GM19395 (cell line): ENCODE measurements around the gene TMEM132D.
"Not testable (repeated sequence)": the region's sequence is repeated elsewhere in the genome, so short reads cannot be mapped to it uniquely, and the experiment has no call there.

ENCODE experiments used
- ATAC-seq: cut with Tn5 transposase; IDR thresholded peaks from one replicate; pipeline ENCODE4 v1.9.1; 2021; ENCODE audit warnings: mild to moderate bottlenecking, moderate library complexity; ENCODE audit not compliant: unreplicated experiment

The TMEM132D gene

DNA sequence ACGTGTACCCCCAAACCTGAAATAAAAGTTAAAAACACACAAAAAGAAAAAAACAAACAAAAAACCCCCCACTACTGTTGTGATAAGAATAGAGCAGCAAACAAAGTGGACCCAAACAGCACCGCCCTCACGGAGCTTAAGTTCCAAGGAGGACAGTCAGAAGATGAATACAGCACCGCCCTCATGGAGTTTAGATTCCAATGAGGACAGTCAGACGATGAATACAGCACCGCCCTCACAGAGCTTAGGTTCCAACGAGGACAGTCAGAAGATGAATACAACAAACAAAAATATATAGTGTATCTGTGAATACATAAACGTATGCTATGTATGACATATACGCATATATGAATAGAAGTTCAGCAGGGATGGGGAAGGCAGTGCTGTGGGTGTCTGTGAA is 696.7 kb downstream of the TMEM132D start:
- ATAC-seq: no peak

DNA sequence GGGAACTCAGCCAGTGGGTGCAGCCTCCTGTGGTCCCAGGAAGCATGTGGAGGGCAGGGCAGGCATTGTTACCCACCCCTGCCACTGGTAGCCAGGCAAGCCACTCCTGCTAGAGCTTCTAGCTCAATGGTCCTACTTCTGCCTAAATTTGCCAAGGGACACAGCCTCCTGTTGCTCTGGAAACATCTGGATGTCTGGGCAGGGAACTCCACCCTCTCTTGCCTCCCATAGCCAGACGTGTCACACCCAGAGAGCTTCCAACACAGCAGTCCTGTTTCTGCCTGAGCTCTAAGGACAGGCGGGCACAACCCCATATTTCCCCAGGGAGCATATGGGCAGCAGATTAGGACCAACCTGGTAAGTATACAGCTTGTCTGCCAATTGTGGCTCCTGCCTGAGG is 700.4 kb downstream of the TMEM132D start:
- no peak for ATAC-seq

DNA sequence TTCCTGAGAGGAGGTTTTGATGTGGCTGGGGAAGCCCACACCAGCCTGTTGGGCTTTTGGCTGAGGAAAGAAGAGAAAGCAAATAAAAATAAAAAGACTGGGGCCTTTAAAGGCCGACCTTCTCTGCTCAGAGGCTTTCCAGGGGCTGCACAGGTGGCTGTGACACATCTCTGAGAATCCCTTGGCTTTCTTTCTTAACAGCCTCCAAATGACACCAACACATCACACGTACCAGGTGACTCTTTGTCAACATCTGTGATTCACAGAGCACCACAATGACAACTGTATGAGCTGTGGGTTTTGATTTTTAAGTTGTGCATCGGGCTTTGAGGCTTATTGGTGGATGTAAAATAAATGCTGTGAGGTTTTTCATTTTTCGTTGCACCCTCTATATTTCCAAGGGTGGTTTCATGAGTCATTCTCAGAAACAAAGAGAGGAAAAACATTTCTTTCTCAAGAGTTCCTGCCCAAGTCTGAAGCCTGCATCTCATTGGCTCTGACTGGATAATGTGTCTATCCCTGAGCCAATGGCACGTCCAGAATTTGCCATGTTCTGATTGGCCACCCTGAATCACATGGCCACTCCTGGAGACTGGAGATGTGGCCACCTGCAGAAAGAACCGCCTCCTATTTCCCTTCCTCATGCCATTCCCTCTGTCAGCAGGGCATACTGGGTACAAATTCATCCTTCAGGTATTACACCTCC is 701.6 kb downstream of the TMEM132D start:
- no peak for ATAC-seq

DNA sequence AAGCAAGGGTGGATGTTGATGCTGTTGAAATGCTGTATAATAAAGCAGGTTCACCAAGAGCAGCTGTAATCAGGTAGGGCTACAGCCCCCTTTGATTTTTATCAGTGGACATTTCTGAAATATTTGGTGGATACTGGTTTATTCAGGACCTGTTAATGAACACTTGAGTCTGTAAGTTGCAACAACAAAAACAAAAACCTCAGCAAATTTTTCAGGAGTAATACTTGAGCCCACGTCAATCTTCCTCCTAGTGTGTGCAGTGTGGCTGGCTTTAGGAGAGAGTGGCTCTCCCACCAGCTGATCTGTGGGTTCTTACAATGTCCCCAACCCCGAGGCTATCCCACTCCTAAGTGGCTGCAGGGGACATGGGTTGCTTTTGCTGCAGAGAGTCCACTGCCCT is 702.8 kb downstream of the TMEM132D start:
- no peak for ATAC-seq

- ATAC-seq: no peak
These were observed 703.2 kb downstream of the TMEM132D start for GRCh38 chr12:129200576-129200975.

DNA sequence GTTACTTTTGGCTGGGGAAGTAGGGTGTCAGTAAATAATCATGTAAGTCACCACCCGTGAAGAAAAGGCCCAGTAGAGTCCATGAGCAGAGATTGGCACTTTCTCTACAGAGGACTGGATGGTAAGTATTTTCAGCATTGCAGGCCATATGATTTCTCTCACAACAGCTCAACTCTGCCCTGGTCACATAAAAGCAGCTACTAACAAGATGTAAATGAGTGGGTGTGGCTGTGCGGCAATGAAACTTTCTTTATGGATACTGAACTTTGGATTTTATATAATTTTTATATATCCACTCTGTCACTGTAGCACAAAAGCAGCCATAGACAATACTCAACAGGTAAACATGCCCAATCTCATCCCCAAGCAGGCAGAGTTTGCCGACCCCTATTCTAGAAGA is 706.9 kb downstream of the TMEM132D start:
- ATAC-seq: no peak

DNA sequence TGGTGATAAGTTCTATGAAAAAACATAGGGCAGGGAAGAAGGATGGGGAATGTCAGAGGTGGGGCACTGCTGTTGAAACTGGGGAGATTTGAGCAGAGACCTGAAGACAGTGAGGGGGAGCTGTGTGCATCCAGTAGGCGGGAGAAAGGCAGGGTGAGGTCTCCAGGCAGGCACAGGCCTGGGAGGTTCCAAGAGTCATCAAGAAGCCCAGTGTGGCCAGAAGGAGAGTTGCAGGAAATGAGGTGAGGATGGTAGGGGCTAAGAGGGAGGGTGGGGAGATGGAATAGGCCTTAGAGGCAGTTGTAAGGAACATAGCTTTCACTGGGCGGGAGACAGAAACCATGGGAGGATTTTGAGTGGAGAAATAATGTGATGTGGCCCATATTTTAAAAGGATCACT is 708.7 kb downstream of the TMEM132D start:
- ATAC-seq: no peak

DNA sequence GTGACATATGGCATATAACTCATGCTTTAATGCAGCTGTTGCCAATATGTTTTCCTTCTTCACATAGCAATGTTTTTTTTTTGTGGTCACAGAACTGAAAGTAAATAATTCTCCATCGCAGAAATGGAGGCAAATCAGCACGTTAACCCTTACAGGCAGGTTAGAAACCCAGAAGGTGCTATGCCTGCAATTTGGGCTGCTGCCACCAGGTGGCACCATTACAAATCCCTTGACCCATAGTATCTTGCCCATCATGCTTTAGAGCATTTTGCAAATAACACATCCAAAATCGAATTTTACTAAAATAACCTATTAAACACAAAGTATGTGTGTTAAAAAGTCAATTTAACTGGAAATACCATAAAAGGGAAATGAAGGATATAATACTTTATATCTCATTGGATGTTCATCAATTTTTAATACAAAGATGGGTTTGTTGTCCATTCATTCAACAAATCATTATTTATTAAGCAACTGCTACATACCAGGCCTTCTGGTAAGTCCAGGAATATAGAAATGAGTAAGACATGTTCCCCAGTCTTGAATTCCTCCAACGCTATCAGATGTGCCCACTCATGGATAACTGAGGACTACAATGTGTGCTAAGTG is 710.5 kb downstream of the TMEM132D start:
- no peak for ATAC-seq

DNA sequence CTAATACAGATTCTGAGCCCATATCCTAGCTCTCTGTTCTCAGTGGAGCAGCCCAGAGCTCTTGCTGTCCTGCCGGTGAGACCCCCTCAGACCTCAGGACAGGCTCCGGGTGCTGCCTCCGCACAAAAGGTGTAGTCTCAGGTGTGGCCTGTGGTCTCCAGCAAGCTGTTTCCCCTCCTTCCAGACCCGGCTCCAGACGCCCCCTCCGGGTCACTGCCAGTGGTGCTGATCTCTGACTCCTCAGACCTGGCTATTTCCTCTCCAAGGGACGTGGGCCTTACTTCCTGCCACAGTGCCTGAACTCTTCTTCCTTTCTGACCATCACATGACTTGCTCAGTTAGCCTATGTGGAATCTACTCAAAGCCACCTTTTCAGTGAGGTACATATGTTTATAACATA is 713.0 kb downstream of the TMEM132D start:
- ATAC-seq: no peak

- not testable (repeated sequence) for ATAC-seq
These were observed 713.9 kb downstream of the TMEM132D start for GRCh38 chr12:129189879-129190278.

DNA sequence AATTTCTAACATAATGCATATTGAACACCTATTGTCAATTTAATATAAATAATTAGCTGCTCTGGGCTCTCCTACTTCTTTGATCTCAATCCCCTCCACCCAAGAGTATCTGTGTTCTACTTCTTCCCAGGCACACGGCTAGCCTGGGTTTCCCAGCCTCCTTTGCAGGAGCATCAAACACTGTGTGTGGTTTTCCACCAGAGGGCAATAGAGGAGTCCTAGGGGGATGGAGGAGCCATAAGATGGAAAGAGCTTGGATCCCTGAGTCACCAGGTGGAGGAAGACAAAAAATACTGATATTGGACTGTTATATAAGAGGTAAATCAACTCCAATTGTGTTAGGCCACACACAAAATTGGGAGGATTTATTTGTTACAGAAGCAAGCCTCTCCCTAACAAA is 716.9 kb downstream of the TMEM132D start:
- no peak for ATAC-seq

- no peak for ATAC-seq
These were observed 718.0 kb downstream of the TMEM132D start for GRCh38 chr12:129185855-129186254.

- no peak for ATAC-seq
These were observed 719.5 kb downstream of the TMEM132D start for GRCh38 chr12:129184127-129184928.

DNA sequence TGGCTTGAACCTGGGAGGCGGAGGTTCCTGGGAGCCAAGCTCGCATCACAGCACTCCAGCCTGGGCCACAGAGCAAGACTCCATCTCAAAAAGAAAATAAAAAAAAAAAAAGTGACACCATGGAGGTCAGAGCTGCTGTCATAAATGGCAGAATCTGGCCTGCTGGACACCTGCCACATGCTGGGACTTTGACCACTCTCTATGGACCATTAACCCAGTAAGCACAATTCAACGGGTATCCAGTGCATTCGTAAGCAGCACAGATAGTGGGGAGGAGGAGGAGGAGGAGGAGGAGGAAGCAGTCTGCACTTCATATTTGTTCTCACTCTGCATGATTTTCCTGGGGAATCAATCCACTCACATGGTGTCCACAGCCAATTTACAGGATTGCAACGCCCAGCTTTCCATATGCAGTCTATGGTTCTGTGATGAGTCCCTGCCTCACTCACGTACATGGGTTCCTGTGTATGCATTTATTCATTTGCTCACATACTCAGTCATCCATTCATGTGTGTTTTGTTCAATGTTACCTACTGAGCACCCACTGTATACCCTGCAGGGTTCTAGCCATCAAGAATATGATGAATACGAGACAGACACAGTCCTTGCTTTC is 723.8 kb downstream of the TMEM132D start:
- ATAC-seq: no peak

DNA sequence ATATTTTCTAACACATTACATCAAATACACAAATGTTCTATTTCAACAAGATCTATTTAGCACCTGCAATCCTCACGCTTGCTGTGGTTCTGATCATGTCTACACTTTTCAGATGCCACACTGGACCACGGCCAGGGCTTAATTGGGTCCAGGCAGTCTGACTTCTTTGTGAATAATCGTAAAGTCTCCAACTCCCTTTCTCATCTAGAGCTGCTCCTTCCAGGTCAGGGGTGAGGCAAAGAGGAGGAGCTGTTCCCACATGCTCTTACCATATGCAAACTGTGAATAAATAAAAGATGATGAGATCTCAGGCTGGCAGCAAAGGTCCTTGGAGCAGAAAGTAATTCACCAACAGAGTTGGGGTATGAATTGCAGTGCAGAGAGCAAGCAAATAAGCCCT is 733.9 kb downstream of the TMEM132D start:
- no peak for ATAC-seq

DNA sequence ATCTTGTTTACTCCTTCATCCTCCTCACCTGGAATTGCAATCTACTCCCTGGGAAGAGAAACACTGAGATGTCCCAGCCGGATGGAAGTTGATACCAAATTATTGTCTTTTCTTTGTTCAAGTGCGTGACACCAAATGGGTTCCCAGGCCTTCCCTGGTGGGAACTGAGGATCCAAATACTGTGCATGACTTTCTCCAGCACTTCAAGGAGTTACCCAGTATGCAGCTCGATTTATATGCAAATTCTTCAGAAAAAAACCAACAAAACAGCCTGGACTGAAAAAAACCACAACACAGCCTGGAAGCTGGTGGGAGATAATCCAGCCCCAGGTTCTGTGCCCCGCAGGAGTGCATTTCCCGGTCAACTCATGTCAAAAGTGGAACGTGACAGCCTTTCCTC is 740.0 kb downstream of the TMEM132D start:
- ATAC-seq: no peak

DNA sequence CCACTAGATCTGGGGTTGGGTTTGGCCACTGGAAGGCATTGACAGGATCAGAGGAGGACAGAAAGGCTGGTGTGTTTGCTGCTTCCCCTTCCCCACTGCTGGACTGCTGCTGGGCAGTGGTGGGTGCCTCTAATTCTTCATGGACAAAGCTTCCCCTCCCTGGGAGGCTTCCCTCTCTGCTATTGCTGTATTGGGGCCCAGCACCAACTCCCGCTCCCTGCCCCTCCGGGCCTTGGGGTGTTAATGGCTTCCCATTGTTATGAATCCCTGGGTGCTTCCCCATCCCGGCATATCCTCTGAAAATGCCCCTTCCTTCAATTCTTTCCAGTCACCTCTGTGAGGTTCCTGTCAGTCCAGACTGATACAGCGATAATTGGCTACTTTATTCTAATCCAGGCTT is 740.4 kb downstream of the TMEM132D start:
- ATAC-seq: no peak

DNA sequence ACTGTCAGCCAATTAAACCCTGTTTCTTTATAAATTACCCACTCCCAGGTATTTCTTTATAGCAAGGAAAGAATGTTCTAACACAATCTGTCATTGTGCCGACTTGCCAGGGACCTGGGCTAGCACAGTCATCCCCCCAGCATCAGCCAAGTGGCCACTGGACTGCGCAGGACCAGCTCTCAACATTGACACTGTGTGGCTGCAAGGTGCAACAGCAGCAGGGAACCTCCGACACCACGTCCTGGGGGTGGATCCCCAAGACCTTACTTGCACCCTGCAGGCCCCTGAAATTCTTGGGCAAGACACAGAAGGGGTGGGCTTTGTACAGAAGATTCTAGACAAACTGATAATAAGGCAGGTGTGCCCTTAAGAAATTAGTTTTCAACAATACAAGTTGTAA is 741.0 kb downstream of the TMEM132D start:
- ATAC-seq: no peak

GRCh38 chr12:129161511-129161910 is 742.3 kb downstream of the TMEM132D start:
- ATAC-seq: no peak

DNA sequence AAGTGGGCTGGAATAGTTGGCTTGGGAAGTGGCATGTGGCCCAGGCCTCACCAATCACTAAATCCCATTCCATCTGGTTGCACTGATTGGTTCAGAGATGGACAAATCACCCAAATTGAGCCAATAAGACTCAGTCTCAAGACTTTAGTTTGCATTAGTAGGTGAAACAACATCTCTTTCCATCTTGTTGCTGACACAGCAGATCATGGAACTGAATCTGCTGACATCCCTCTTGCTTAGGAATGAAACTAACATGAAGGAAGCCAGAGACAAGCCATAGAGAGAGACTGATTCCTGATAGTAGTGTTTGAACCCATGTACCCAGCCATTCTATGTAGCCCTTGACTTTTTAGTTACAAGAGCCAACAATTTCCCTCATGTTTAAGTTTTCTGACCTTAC is 743.5 kb downstream of the TMEM132D start:
- ATAC-seq: no peak

DNA sequence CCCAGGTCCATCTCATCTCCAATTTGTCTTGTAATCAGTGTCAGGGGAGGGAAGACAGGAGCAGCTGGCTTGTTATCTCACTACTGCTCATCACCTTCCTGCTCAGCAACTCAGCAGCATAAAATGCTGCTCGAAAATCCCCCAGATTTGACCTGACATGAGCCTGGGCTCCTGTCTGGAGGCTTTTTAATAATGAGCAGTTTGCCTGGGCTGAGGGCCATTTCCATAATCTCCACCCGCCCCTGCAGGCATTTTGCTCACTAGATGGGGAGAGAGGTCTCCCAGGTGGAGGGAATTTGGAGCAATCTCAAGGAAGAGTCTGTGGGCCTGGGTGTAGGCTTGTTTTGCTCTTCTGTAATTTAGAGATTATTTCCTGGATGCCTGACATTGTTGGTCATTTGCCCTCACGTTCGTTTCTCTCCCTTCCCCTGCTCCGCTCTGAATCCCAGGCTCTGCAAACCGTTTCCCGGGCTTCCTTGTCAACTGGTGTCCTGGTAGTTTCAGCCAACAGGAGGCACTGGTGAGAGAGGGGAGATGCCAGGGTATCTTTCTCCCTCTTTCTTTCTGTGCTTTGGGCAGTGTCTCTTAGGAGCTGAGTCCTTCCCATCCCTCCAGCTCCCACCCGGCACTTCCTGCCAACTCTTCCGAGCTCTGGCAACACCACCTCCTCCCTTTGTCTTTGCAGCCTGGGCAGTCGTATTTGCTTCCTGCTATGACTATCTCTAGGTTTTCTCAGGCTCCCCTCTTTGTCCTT is 751.3 kb downstream of the TMEM132D start:
- ATAC-seq: no peak
